A172 (cell line): ENCODE measurements around the gene ARGLU1. TPM values are rescaled to one million over a fixed set of nuclear protein-coding genes. Genes with fewer than 3 reads are reported as not detected.

ENCODE experiments used
- DNase-seq: peaks from one replicate; pipeline ENCODE4 v3.0.0-alpha.2; 2015; ENCODE audit warnings: low spot score
- total RNA-seq: library from RNA; depleted of rRNA; stranded (reverse); fragments of >200 nt; shearing (Covaris generic); gene quantifications from 2 replicates; pipeline ENCODE4 v1.2.3, GENCODE V29; 2014

Gene ARGLU1
- total RNA-seq, 1 experiment from 2014 or later: 41.8 TPM

- no peak for DNase-seq
Observed at GRCh38 chr13:106587787-106588186, 19.9 kb upstream of the ARGLU1 start.

- no peak for DNase-seq
Observed at GRCh38 chr13:106586648-106587166, 18.8 kb upstream of the ARGLU1 start.

GRCh38 chr13:106581225-106581624, 13.3 kb upstream of the ARGLU1 start:
- DNase-seq: no peak

GRCh38 chr13:106575896-106576295, 8.0 kb upstream of the ARGLU1 start:
- no peak for DNase-seq

GRCh38 chr13:106573868-106574267, 5.9 kb upstream of the ARGLU1 start:
- no peak for DNase-seq

GRCh38 chr13:106573284-106573846, 5.4 kb upstream of the ARGLU1 start:
- DNase-seq: no peak

- DNase-seq: peak; percentile 79
Observed at GRCh38 chr13:106570299-106570852, 2.4 kb upstream of the ARGLU1 start.

- DNase-seq: no peak
Observed at GRCh38 chr13:106569233-106570095, 1.5 kb upstream of the ARGLU1 start.

- DNase-seq: no peak
Observed at GRCh38 chr13:106568299-106569003, 514 bp upstream of the ARGLU1 start.

- DNase-seq: peak; percentile 57
Observed at GRCh38 chr13:106566641-106567473, 1.1 kb downstream of the ARGLU1 start.

GRCh38 chr13:106565127-106565775, 2.7 kb downstream of the ARGLU1 start:
- no peak for DNase-seq

GRCh38 chr13:106562301-106562700, 5.6 kb downstream of the ARGLU1 start:
- no peak for DNase-seq

GRCh38 chr13:106561551-106562170, 6.3 kb downstream of the ARGLU1 start:
- no peak for DNase-seq

- no peak for DNase-seq
Observed at GRCh38 chr13:106560821-106561220, 7.1 kb downstream of the ARGLU1 start.

- no peak for DNase-seq
Observed at GRCh38 chr13:106558527-106558926, 9.4 kb downstream of the ARGLU1 start.

GRCh38 chr13:106555631-106556328, 12.2 kb downstream of the ARGLU1 start:
- DNase-seq: no peak

- DNase-seq: no peak
Observed at GRCh38 chr13:106551751-106552150, 16.2 kb downstream of the ARGLU1 start.

GRCh38 chr13:106551350-106551749, 16.6 kb downstream of the ARGLU1 start:
- no peak for DNase-seq

GRCh38 chr13:106550570-106551135, 17.3 kb downstream of the ARGLU1 start:
- DNase-seq: no peak
